Right lobe of liver (tissue), 4 donors: ENCODE data around the gene GRM8.

Experiments
- POLR2A ChIP-seq: fragments of 450-650 bp; IDR thresholded peaks from one replicate; pipeline ENCODE4 v1.6.1; 2017; ENCODE audit warnings: antibody characterized with exemption, mild to moderate bottlenecking
- TF ChIP-seq, protein P1 (sequence below), 4 donors: fragments of 200-600 bp in 3 of 4; fragments of 450-650 bp in 1 of 4; IDR thresholded peaks; one replicate each; pipeline versions ENCODE4 v1.5.1 to v1.8.0; 2016 to 2022; ENCODE audit warnings: antibody characterized with exemption in 4 of 4, mild to moderate bottlenecking in 2 of 4
- donor health status: DM: no; HTN: no; CAD: no.
- donor health status: DM: no; HTN: no; CAD: no.
- donor health status: DM: no; HTN: yes; CAD: no.

DNA sequence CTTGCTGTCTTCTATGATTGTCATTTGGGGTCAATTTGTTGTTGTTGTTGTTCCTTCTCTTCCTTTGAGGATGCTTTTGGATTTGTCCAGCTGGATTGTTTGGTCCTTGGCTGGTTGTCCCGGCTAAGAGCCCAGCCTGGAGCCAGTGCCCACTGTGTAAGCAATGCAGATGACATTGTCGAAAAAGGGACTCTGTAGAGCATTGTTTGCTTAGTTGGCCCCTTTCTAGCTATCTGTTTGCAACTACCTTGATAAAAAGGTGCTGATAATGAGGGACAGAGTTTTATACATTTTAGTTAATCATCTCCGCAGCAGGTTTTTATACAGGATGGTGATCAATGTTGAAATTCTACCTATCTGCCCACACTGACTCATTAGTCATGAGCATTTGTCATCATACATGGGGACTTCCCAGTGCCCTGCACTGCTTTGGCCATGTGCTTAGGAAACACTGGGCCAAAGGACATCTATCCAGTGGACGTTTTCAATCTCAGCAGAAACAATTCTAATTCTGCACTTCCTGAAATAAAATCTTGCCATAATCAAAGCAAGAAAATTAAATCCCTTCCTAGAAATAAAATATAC lies 311.9 kb downstream of the GRM8 start:
- TF ChIP-seq, protein P1, sequence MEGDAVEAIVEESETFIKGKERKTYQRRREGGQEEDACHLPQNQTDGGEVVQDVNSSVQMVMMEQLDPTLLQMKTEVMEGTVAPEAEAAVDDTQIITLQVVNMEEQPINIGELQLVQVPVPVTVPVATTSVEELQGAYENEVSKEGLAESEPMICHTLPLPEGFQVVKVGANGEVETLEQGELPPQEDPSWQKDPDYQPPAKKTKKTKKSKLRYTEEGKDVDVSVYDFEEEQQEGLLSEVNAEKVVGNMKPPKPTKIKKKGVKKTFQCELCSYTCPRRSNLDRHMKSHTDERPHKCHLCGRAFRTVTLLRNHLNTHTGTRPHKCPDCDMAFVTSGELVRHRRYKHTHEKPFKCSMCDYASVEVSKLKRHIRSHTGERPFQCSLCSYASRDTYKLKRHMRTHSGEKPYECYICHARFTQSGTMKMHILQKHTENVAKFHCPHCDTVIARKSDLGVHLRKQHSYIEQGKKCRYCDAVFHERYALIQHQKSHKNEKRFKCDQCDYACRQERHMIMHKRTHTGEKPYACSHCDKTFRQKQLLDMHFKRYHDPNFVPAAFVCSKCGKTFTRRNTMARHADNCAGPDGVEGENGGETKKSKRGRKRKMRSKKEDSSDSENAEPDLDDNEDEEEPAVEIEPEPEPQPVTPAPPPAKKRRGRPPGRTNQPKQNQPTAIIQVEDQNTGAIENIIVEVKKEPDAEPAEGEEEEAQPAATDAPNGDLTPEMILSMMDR (IDR thresholded peaks at IDR 0.05), result no peak
- TF ChIP-seq POLR2A, result no peak
